Measurements from ENCODE around the gene VGLL3. TPM values are rescaled to one million over a fixed set of nuclear protein-coding genes. Genes with fewer than 3 reads are reported as not detected.

The VGLL3 gene
- total RNA-seq, 1 experiment from 2014 or later, result 0.10 TPM

- ChIA-PET CTCF (no interaction called here), RAD21 (ENCODE audit: low non-redundant PET in 1 of 2, low total read pairs in 2 of 2, uncharacterized antibody in 2 of 2, unreplicated experiment in 2 of 2) (no interaction called here), POLR2A (no interaction called here)
- Histone ChIP-seq H3K9me3 (ENCODE audit: control insufficient read depth in 1 of 2, insufficient read depth in 1 of 2, low read depth in 1 of 2, low read length in 2 of 2) (no peaks in the 10 kb centered on the region), H3K9ac (ENCODE audit: low read length) (no peak overlapping the region), H3K36me3 (ENCODE audit: control insufficient read depth in 1 of 2, insufficient read depth in 2 of 2, low read length in 2 of 2) (no peaks in the 10 kb centered on the region), H3K4me1 (ENCODE audit: control insufficient read depth in 1 of 2, insufficient read depth in 2 of 2, low read length in 2 of 2) (no peaks in the 10 kb centered on the region), H3K9me2 (ENCODE audit: insufficient read depth) (no peaks in the 10 kb centered on the region), H3K4me3 (replicated peaks in 1 of 2; ENCODE audit: low read depth in 1 of 2, low read length in 2 of 2) (no peak overlapping the region), H3K27ac (ENCODE audit: low read depth, low read length) (no peak overlapping the region), H4K20me1 (ENCODE audit: insufficient read depth) (no peaks in the 10 kb centered on the region), H3K27me3 (ENCODE audit: insufficient read depth, low read length) (no peaks in the 10 kb centered on the region), H3K79me2 (ENCODE audit: insufficient read depth, low read length) (no peaks in the 10 kb centered on the region), H3K4me2 (ENCODE audit: low read length) (no peak overlapping the region), H2AFZ (ENCODE audit: low read depth, low read length, poor library complexity, severe bottlenecking) (no peak overlapping the region)
- ATAC-seq (no peak), DNase-seq (ENCODE audit: low read depth, low spot score) (no peak)
- no TSS peak for BruUV-seq (replicated peaks)
- intact Hi-C loops (cut with micrococcal nuclease), result no loop called here
- TF ChIP-seq ZNF274 (IDR thresholded peaks at IDR 0.05; ENCODE audit: low read depth, low read length), result no peak
- TF ChIP-seq FOSL1 (IDR thresholded peaks at IDR 0.05; ENCODE audit: low read depth), result no peak
- no peak for TF ChIP-seq SP1 (IDR thresholded peaks at IDR 0.05; ENCODE audit: low read depth)
- no peak for TF ChIP-seq MAX (IDR thresholded peaks at IDR 0.05)
- TF ChIP-seq ATF3 (IDR thresholded peaks at IDR 0.05), result no peak
- no peak for TF ChIP-seq CBX3 (IDR thresholded peaks at IDR 0.05; ENCODE audit: low read depth)
- TF ChIP-seq ZFX (IDR thresholded peaks at IDR 0.05), result no peak
- TF ChIP-seq ELF1 (IDR thresholded peaks at IDR 0.05; ENCODE audit: borderline replicate concordance, low read depth), result no peak
- TF ChIP-seq TCF7L2 (IDR thresholded peaks at IDR 0.05; ENCODE audit: borderline replicate concordance, extremely low read depth, insufficient read depth, insufficient read length), result no peak
- TF ChIP-seq REST (IDR thresholded peaks at IDR 0.05; ENCODE audit: low read depth), result no peak
- TF ChIP-seq EZH2 (IDR thresholded peaks at IDR 0.05), result no peak
- no peak for TF ChIP-seq POLR2A (IDR thresholded peaks at IDR 0.05; ENCODE audit: borderline replicate concordance, extremely low read depth, insufficient read depth, insufficient read length)
These were observed 56.1 kb downstream of the VGLL3 start for GRCh38 chr3:86934851-86935250.
